Nephron (organoid): Measurements from ENCODE around the gene NOL4L.
A peak's percentile ranks its signal among the peaks of the same experiment; 100 is the strongest.
"Not testable (repeated sequence)": the region's sequence is repeated elsewhere in the genome, so short reads cannot be mapped to it uniquely, and the experiment has no call there.

Source experiments
- H3K27ac Mint-ChIP-seq, 3 experiments: 2 replicates each; pipeline ENCODE4 v1.8.0; 2020; ENCODE audit warnings: mixed read lengths in 3 of 3, mild to moderate bottlenecking in 2 of 3, moderate library complexity in 1 of 3
- H3K27me3 Mint-ChIP-seq: 2 replicates; pipeline ENCODE4 v1.8.0; 2021; ENCODE audit warnings: low read depth, mild to moderate bottlenecking, moderate library complexity, mixed read lengths
- H3K36me3 Mint-ChIP-seq: 2 replicates; pipeline ENCODE4 v1.8.0; 2020; ENCODE audit warnings: low read depth, mixed read lengths
- H3K4me1 Mint-ChIP-seq: 2 replicates; pipeline ENCODE4 v1.8.0; 2020; ENCODE audit warnings: mixed read lengths
- H3K4me3 Mint-ChIP-seq, 3 experiments: 2 replicates each; pipeline ENCODE4 v1.8.0; 2020; ENCODE audit warnings: mild to moderate bottlenecking in 3 of 3, mixed read lengths in 3 of 3, moderate library complexity in 2 of 3
- H3K9me3 Mint-ChIP-seq: 2 replicates; pipeline ENCODE4 v1.8.0; 2020; ENCODE audit warnings: mixed read lengths
- TF ChIP-seq, protein P1 (sequence below), 3 experiments: fragments of 200-600 bp; sonication (generic); IDR thresholded peaks; one replicate each; pipeline ENCODE4 v1.5.0; 2021; ENCODE audit warnings: antibody characterized with exemption in 3 of 3; ENCODE audit not compliant: unreplicated experiment in 3 of 3

NOL4L gene

DNA sequence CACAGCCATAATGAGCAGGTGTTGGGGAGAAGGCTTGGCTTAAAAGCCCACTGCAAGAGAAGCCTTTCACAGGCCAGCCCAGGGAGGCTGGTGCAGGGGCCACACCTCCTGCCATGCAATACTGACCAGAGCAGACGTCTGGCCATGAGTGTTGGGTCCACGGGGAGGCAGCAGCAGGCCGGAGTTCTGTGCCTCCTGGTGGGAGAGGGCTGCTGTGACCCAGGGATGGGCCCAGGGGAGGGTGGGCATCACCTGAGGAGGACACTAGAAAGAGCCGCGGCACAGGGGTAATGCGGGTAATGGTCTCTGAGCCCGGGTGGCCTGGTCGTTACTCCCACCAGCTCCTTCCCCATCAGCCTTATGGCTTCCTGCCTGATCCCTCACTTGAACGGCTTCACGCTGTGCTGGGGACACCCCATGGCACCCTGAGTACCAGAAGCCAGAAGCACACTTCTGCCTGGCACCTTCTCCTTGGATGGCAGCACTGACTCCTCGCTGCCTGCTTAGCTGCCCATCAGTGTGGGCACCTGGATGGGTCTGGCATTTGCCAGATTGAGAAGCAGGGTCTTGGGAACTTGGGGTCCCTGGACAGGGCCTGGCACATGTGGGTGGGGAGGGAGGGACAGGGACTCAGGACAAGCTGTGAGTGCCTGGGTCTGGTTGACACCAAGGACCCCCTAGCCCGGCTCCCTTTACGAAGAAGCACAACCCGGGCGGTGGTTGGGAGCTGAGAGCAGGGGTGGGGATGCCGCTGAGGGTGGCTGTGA is 118.2 kb downstream of the NOL4L start:
- Mint-ChIP-seq H3K4me3 (no peak overlapping the region), H3K9me3 (no peaks in the 10 kb centered on the region), H3K4me1 (peaks cover 32% of the 10 kb centered on the region), H3K27me3 (no peaks in the 10 kb centered on the region), H3K36me3 (peaks cover 12% of the 10 kb centered on the region), H3K27ac (peak overlapping the region; percentile 42 to 77 (median 56))
- TF ChIP-seq, protein P1, sequence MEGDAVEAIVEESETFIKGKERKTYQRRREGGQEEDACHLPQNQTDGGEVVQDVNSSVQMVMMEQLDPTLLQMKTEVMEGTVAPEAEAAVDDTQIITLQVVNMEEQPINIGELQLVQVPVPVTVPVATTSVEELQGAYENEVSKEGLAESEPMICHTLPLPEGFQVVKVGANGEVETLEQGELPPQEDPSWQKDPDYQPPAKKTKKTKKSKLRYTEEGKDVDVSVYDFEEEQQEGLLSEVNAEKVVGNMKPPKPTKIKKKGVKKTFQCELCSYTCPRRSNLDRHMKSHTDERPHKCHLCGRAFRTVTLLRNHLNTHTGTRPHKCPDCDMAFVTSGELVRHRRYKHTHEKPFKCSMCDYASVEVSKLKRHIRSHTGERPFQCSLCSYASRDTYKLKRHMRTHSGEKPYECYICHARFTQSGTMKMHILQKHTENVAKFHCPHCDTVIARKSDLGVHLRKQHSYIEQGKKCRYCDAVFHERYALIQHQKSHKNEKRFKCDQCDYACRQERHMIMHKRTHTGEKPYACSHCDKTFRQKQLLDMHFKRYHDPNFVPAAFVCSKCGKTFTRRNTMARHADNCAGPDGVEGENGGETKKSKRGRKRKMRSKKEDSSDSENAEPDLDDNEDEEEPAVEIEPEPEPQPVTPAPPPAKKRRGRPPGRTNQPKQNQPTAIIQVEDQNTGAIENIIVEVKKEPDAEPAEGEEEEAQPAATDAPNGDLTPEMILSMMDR (IDR thresholded peaks at IDR 0.05; ENCODE audit: unreplicated experiment in 3 of 3): no peak

DNA sequence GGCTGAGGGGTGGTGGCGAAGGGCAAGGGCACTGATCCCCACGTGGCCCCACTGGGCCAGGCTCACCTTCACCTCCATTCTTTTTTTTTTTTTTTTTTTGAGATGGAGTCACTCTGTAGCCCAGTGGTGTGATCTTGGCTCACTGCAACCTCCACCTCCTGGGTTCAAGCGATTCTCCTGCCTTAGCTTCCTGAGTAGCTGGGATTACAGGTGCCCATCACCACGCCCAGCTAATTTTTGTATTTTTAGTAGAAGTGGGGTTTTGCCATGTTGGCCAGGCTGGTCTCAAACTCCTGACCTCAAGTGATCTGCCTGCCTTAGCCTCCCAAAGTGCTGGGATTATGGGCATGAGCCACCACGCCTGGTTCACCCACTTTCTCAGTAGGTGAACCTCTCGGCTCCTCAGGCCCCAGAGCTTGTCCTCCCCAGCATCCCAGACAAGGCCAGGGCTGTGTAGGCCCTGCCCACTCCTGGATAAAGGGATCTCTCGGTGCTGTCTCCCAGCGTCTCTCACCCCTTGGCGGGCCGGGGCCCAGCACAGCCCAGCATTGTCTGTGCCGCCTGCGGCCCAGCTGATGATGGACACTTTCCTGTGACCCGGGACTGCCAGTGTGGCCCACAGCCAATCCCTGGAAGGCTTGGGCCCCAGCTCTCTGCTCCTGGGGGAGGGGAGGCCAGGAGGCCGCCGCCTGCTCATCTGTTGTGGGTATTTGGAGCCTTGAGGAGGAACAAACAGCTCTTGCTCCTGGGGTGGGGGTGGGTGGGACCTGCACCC is 119.0 kb downstream of the NOL4L start:
- H3K27me3 Mint-ChIP-seq, H3K4me3 Mint-ChIP-seq, H3K36me3 Mint-ChIP-seq, H3K9me3 Mint-ChIP-seq: not testable (repeated sequence)
- Mint-ChIP-seq H3K27ac (peak overlapping the region; percentile 74 to 93 (median 87)), H3K4me1 (peaks cover 24% of the 10 kb centered on the region)

DNA sequence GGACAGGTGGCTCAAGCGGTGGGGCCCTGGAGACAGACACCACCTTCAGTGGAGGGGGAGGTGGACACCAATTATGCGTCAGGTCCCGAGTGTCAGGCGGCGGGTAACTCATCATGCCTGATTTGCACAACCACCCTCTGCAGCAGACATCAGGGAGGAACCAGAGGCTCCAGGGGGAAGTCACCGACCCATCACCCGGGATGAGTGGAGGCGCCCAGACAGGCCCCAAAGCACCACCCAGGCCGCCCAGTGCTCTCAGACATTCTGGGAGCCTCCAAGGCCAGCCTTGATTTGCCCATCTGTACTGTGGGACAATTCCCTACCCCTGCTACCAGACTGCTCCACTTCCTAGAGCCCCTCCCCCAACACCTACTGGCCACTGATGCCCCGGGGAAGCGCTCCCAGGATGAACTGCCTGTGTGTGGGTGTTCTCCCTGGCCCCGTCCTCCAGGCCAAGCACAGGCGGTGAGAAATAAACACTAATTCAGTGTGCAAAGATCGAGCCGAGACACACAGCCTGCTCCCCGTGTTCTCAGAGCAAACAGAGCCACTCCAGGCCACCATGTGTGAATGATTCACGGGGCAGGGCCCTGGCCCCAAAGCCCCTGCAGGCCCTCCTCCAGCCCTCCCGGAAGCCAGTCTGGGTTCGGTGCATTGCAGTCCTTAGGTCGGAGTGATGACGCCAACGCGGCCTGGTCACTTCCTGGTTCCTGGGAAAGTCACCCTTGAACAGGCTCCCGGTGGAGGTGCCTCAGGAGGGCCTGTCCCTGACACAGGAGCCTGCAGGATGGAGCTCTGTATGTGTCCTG is 119.8 kb downstream of the NOL4L start:
- Mint-ChIP-seq H3K9me3 (no peaks in the 10 kb centered on the region), H3K4me3 (no peak overlapping the region), H3K27ac (peak overlapping the region; percentile 74 to 93 (median 87)), H3K4me1 (peaks cover 21% of the 10 kb centered on the region), H3K27me3 (no peaks in the 10 kb centered on the region), H3K36me3 (peaks cover 5% of the 10 kb centered on the region)
- TF ChIP-seq, protein P1 (IDR thresholded peaks at IDR 0.05; ENCODE audit: unreplicated experiment in 3 of 3): no peak

DNA sequence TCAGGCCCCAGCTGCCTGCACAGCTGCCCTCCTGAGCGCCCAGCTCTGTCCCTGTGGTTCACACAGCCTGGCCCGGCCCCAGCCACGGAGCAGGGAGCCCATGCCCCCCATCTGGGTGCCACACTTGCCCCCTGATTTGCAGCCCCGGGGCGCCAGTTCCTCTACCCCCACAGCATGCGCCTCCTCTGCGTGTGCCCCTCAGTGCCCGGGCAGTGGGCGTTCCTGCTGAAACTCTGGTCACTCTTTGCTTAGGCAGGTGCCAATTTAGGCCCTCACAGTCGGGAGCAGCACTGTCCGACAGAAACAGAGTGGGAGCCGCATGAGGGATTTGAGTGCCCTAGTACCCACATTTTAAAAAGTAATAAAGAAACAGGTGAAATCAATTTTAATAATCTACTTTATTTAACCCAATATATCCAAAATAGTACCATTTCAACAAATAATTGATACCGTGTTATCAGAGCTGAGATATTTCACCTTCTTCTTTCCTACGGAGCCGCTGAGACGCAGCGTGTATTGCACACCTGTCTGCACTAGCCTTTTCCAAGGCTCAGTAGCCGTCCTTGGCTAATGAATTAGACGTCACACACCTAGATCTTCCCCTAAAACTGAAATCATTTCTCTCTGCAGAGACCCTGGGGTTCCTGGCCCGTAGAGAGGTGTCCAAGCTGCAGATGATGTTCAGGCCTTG is 120.6 kb downstream of the NOL4L start:
- H3K4me3 Mint-ChIP-seq: no peak overlapping the region
- TF ChIP-seq, protein P1 (IDR thresholded peaks at IDR 0.05; ENCODE audit: unreplicated experiment in 3 of 3): no peak
- no peaks in the 10 kb centered on the region for H3K27me3 Mint-ChIP-seq

DNA sequence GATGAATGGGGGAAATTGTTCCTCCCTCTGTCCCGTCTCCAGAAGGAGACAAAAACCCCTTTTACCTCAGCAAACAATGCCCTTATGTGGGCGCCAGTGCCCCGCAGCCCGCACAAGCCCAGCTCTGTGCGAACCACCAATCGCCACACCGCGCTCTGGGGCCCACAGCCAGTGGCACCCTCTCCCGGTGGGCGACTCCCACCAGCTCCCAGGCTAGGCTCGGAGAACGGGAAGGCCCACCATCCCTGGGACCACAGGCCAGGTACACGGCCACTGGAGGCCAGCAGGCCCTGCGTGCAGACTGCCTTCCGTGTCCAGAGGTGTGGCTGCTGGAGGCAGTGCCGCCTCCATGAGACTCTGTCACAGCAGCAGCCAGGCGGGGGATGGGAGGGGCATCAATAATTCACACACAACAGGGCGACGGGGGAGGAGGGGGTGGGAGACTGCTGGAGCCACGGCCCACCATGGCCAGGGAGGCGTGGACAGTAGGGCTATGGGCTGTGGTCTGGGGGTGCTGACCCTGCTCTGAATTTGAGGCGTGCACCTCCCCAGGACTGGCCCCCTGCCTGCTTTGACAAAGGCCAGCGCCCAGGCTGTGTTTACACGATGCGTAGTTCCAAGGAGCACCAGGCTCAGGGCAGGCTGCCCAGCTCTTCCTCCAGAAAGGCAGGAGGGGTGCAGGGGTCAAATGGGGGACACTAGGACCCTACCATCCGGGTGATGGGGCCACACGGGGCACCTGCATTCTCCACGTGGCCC is 121.3 kb downstream of the NOL4L start:
- H3K4me3 Mint-ChIP-seq: no peak overlapping the region
- H3K27ac Mint-ChIP-seq: peak overlapping the region in 2 of 3 experiments; percentile 53 to 72

More for the DNA sequence above, 120.6 kb downstream of the NOL4L start:
- Mint-ChIP-seq H3K27ac (peak overlapping the region; percentile 43 to 93 (median 74)), H3K36me3 (no peaks in the 10 kb centered on the region), H3K9me3 (no peaks in the 10 kb centered on the region), H3K4me1 (peaks cover 20% of the 10 kb centered on the region)

More for the DNA sequence above, 121.3 kb downstream of the NOL4L start:
- H3K27me3 Mint-ChIP-seq: no peaks in the 10 kb centered on the region
- H3K9me3 Mint-ChIP-seq: no peaks in the 10 kb centered on the region
- TF ChIP-seq, protein P1 (IDR thresholded peaks at IDR 0.05; ENCODE audit: unreplicated experiment in 3 of 3): no peak
- H3K36me3 Mint-ChIP-seq: no peaks in the 10 kb centered on the region
- peaks cover 17% of the 10 kb centered on the region for H3K4me1 Mint-ChIP-seq
